NCI-H2196 treated with DMSO at 0.1 percent for 48 hours (cell line): ENCODE data around the gene ADAM8.
"Not testable (repeated sequence)": the region's sequence is repeated elsewhere in the genome, so short reads cannot be mapped to it uniquely, and the experiment has no call there.

ENCODE experiments used
- DNase-seq: peaks from one replicate; lab custom pipeline; 2025; ENCODE audit not compliant: unreplicated experiment; lab: John Stamatoyannopoulos, UW

The ADAM8 gene

DNA sequence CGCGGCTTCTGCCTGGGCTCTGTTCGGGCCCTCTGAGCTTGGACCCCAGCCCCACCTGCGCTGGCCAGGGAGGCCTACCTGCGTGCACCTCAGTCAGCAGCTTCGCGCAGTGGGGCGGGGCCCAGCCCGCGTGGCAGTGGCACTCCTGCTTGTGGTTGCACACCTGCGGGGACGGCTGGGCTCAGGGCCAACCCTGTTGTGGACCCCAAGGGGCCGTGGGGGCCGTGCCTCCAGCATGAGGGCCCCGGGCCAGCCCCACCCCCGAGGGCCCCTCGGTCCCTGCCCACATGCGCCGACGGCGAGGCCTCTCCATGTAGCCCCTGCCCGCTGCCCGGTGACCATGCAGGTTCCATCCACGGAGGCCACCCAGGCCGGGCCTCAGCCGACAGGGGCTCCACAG is 7.3 kb downstream of the ADAM8 start:
- DNase-seq = no peak

DNA sequence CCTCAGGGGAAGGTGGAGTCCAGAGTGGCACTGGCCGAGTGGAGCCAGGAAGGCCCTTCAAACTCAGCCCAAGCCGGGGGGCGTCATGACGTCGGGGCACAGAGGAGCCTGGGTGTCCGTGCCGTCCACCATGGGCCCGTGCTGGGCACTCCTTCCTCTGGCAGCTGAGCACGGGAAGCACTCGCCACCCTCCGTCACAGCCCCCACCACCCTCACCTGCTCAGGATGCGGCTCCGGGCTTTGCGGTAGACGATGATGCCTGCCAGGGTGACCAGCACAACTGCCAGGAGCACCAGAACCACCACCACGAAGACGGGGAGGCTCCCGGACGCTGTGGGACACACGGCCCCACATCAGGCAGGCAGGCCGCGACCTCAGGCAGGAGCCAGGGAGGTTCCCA is 8.1 kb downstream of the ADAM8 start:
- no peak for DNase-seq

DNA sequence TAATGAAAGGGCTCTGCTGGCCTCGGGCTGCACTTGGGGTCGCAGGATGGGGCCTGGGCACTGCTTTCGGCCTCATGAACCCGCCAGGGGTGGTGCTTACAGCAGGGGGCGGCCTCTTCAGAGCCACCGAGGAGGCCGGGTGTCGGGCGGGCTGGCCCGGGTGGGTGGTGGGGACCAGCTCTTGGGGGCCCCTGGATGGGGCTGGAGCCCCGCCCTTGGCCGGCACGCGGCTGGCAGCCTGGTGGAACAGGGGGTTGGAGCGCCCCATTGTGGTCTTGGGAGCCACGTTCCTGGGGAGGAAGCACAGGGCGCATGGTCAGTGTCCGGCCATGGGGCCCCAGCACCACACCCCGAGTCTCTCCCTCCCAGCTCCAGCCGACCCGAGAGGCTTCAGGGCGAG is 8.8 kb downstream of the ADAM8 start:
- DNase-seq = no peak

DNA sequence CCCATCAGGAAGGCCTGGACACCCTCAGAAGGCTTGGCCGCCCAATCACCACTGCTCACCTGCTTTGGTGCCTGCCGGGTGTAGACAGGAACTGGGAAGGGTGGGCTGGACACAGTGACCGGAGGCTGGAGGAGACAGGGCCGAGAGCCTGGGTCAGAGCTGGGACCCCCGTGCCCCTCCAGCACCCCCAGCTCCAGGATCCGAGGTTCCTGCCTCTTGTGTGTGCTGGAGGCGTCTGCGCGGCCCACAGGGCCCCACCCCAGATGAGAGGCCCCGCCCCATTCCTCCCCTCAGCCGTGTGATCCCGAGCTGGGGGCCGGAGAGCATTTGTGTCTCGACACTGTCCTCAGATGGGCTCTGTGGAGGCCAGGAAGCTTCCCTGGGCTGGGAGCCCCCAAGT is 9.4 kb downstream of the ADAM8 start:
- no peak for DNase-seq

DNA sequence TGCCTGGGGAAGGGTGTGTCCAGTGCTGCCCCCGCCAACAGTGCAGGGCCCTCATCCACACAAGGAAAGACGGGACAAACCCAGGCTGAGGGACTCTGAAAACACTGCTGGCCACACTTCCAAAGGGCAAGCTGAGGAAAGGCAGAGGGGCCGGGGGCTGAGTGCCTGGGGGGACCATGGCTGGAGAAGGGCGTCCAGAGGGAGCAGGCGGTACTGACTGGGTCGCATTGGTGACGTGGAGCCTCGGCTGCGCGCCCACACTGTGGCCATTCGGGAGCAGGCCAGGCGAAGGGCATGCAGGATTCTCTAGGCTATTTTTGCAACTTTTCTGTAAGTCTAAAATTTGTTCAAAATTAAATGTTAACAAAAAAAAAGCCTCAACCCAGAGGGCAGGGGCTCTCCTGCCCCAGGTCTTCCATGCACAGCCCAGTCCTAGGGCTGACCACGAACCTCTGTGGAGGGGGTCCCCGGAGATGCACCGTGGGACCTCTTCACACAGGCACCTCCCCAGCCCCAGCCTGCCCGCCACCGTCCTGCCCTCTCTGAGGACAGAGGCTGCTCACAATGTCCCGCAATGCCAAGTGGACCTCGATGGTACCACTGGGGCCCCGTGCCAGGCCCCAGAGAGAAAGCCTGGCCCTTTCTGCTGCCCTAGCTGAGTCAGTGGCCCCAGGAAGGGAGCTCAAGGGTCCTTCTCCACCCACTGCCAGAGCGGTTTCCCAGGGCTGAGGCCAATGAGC is 10.4 kb downstream of the ADAM8 start:
- DNase-seq = no peak

DNA sequence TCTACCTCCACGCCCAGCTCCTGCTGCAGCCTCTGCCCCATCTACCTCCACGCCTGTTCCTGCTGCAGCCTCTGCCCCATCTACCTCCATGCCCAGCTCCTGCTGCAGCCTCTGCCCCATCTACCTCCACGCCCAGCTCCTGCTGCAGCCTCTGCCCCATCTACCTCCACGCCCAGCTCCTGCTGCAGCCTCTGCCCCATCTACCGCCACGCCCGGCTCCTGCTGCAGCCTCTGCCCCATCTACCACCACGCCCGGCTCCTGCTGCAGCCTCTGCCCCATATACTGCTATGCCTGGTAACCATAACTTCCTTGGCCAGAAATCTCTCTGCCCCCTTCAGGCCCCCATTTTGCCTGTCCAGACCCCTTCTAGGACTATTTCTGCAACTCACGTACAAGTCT is 11.6 kb downstream of the ADAM8 start:
- not testable (repeated sequence) for DNase-seq

DNA sequence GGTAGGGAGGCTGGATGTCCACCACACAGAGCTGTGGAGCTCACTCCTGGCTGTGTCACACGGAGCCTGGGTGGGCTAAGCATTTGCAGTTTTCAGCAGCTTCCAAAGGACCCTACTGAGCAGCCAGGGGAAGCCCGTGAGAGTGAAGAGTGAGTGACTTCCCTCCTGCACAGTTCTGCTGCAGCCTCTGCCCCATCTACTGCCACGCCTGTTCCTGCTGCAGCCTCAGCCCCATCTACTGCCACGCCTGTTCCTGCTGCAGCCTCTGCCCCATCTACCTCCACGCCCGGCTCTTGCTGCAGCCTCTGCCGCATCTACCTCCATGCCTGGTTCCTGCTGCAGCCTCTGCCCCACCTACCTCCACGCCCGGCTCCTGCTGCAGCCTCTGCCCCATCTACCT is 12.2 kb downstream of the ADAM8 start:
- no peak for DNase-seq

DNA sequence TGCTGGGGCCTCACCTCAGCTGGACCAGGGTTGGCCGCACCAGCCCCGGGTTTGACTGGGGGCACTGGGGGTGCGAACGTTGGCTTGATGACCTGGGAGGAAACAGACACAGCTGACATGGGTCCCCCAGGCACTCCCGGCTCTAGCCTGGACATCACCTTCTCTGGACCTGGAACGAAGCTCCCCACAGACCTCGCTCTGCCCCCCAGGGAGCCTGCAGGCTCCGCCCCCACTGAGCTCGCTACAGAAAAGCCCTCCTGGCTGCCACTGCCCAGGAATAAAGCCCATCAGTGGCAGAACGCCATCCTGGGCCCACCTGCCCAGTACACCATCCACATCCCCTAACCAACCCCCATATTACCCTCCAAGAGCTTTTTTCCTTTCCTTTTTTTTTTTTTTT is 13.0 kb downstream of the ADAM8 start:
- DNase-seq = no peak

DNA sequence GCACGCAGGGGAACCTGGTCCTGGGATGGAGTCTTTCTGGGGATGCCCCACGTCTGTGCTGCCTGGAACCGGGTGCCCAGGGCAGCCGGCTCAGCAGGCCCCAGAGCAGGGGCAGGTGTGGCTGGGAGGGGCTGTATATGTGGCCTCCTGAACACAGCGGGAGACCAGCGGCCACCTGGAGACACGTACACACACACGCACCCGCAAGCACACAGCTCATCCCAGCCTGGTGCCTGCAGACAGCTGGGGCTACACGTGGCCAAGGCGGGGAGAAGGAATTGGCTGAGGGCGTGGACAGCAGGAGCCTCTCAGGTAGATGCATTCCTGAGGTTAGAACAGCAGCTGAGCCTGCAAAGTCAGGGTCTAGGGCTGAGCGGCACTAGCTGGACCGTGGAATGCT is 14.0 kb downstream of the ADAM8 start:
- no peak for DNase-seq

DNA sequence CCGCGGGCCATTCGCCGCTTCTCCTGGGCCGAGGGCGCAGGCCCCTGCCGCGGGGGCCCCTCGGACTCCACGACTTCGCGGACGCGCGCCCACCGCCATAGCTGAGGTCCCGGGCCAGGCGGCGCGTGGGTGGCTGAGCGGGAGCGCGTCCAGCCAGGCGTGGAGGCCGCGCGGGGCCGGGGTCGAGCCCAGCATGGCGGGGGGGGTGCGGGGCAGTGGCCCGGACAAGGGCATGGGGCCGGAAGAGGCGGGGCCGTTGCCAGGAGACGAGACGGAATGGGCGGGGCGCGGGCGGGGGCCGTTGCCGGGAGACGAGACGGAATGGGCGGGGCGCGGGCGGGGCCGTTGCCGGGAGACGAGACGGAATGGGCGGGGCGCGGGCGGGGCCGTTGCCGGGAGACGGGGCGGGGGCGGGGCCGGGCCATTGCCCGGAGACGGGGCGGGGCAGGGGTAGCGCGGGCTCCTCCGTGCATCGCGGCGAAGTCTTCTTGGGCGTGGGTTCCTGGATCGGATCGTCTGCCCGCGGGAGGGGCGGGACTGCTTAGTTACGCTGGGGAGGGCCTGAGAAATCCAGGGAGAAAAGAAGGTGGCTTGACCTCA is 14.8 kb downstream of the ADAM8 start:
- DNase-seq = peak; percentile 40

DNA sequence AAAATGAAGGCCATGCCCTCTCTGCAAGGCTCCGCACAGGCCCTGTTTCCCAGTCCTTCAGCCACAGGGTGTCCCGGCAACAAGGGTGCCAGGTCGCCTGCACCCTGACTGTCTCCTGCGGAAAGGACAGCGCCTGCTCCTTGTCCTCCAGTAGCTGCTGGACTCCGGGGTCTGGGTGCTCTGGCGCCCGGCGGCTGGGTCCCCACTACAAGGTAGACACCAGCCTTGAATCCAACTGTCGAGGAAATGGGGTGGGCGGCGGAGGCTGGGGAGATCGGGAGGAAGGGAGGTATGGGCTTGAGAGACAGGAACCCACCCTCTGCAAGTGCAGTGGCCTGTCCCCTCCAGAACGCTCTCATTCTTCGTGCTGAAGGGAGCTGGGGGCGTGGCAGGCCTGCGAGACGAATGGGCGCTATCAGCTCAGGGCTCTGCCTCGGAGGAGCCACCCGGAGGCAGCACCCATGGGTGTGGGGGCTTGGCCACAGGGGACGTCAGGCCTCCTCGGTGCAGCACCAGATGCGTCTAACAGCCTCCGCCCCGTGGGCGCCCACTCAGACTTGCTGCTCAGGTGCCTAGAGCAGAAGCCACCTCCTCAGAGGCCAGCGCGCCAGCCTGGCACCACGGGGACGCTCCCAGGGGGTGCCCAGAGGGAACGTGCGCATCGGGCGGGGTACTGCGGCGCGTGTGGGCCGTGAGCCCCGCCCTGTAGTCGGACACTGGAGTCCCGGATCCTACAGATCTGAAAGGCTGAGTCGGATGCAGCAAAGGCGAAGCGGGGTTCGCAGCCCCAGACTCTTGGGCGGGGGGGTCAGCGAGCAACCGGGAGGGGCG is 15.6 kb downstream of the ADAM8 start:
- no peak for DNase-seq

DNA sequence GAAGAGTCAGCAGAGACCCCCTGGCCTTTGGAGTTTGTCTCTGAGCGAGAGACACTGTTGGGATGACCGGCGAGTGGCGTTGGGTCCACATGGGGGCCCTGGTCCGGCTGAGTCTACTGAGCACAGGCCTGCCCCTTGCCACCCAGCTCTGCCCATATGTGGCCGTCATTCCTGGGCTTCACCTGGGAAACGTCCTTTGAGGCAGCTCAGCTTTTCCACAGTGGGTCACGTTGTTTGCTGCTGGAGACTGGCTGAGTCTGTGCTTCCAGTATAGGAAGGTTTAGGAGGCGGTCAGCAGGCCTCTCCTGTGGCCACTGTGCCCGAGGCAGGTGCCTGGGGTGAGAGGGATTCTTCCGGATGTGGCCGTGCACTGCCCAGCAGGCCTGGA is 17.1 kb downstream of the ADAM8 start:
- no peak for DNase-seq

DNA sequence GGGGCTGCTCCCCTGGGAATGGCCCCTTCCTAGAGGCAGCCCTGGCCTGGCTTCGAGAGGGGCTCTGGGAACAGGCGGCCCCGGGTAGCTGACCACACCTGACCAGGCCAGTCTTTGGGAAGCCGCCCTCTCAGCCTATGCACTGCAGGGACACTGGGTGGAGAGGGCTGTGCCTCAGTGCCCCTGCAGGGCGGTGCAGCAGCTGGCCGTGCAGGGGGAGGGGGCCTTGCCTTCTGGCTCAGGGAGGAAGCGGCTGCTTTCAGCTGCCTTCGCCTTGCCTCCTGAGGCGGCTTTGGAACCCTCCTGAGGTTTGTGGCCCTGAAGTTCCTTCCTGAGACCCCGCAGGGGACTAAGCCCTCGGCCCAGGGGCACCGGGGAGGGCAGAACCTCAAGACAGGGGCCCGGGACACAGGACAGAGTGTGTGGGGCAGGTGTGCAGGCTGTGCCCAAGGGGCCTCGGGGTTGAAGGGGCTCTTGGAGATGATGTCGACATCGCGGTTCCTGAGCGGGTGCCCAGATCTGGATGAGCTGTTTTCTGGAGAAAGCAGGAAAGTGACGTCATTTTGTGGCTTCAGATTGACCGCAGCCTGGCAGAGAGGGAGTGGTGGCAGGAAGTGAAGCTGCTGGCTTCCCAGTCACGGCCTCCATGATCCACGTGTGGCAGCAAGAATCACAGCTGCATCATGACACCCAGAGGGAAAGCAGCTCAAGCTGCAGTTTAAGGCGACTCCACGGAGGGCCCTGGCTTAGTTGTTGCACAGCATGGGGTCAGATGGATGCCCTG is 17.7 kb downstream of the ADAM8 start:
- no peak for DNase-seq

DNA sequence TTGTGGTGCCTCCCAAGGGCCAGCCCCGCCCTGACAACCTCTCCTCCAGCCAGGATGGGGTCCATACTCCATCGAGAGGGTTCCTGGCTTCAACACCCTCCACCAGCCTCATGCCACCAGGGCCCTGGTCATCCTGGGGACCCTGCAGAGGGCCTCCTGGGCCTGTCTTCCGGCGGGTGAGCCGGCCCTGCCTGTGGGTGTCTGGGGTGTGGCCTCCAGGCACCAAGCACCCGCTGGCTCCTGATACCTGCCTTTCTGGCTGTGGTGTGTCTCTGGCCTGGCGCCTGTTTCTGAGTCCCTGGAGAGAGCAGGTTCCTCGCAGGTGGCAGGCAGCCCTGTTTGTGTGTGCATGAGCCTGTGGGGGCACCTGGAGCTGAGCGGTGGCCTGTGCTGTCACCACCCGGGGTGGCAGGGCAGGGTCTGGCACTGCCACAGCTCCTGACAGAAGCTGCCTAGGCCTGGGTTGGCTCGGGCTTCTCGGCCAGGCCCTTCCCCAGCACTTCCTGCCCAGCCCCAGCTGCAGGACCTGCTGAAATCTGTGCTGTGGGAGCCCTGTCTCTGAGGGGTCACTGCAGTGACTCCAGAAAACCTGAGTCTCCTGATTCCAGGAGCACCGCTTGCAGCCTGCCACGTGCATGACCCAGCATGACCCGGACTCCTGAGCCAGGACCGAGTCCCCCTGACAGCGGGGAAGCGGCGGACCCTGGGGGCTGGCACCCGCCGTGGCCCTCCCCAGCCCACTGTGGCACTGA is 18.4 kb downstream of the ADAM8 start:
- DNase-seq = no peak

DNA sequence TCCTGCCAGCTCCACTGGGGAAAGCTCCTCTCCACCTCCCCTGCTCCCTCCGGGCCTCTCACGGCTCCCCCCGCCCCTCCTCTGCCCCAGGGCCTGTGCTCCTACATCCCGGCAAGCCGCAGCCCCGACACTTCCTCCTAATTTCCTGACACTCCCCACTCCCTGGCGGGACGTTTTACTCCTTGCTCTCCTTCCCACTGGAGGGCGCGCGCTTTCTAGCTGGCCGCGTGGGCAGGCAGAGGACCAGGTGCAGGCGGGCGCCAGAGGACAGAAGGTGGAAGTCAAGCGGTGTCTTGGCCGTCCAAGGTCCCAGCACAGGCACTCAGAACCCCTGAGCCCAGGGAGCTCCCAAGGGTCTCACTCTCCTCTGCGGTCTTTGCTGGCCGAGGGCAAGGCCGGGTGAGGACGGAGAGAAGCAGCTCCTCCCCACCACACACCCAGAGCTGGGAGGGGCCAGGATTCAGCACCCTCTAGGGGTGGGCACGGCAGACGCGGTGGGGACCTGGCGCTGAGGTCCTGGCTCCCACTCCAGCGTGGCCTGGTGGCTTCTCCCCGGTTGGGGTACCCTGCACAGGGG is 19.1 kb downstream of the ADAM8 start:
- DNase-seq = no peak

DNA sequence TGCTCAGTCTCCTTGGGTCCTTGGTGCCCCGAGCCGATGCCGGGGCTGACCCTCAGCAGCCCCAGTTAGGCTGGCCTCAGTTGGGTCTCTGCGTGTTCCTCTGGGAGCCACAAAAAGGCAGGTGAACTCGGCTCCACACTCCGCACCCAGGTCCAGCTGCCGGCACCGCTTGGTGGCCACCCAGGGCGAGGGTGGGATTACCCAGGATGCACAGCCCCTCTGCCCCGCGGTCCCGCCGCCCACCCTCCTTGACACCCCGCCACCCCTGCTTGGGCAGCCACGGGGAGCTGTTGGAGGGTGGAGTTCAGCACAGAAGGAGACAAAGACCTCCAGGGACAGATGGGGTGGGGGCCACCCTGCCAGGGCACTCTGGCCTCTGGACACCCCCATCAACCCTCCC is 21.3 kb downstream of the ADAM8 start:
- no peak for DNase-seq

DNA sequence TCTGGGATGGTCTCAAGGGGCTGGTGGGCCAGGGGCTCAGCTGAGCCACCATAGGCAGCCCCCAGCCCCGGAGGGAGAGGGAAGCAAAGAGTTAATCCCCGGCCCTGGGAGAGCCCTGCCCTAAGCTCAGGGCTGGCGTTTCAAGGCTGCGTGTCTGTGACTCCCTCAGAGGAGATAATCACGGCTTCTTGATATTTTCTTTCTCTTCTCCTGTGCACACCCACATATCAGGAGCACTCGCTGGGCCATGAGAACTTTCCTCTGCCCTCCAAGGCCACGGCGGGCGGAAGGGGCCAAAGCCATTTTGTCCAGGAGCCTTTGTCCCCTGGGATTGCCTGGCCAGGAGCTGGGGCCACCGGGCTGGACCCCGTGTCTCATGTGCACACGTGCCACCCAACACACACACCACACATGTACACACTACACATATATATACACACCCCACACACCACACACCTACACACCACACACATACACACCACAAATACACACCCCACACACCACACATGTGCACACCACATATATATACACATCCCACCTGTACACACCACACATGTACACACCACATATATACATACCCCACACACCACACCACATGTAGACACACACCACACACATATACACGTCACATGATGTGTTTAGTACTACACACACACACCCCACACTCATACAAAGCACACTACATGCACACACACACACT is 22.1 kb downstream of the ADAM8 start:
- no peak for DNase-seq

DNA sequence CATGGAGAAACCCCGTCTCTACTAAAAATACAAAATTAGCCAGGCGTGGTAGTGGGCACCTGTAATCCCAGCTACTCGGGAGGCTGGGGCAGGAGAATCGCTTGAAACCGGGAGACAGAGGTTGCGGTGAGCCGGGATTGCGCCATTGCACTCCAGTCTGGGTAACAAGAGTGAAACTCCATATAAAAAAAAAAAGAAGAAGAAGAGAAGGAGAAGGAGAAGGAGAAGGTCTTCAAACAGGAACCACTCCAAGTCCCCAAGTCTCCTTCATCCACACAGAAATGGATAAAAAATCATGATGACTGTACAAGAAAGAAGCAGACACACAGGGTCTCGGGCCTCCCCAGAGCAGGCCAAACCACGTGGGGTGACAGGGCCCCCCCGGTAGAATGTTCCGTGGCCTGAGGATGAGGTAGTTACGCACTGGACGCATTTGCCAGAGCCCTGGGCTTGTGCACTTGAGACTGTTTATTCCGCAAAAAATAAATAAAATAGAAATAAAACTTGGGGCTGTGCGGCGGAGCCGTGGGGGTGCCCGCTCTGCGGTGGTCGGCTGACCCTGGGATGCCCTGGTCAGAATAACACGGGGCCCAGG is 23.2 kb downstream of the ADAM8 start:
- no peak for DNase-seq

DNA sequence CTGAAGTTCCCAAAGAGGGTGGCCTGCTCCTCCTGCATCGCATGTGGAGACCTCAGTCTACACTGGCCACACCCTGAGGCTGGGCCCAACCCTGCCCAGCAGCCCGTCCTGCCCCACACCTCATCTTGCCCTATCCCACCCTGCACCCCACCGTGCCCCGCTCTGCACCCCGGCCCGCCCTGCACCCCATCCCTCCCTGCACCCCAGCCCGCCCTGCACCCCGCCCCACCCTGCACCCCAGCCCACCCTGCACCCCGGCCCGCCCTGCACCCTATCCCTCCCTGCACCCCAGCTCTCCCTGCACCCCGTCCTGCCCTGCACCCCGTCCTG is 24.5 kb downstream of the ADAM8 start:
- no peak for DNase-seq
